Ovary (tissue), 3 donors: Measurements from ENCODE around the gene CFAP299.

ENCODE experiments used
- CTCF ChIP-seq, 3 donors: fragments of 450-650 bp in 2 of 3; fragments of 200-600 bp in 1 of 3; IDR thresholded peaks; one replicate each; pipeline versions ENCODE4 v1.5.1 to v1.8.0; 2016 to 2022; ENCODE audit warnings: antibody characterized with exemption in 3 of 3, mild to moderate bottlenecking in 1 of 3
- EP300 ChIP-seq: sonication (generic); formaldehyde crosslinking; IDR thresholded peaks from one replicate; pipeline ENCODE4 v1.6.1; 2017; ENCODE audit warnings: antibody characterized with exemption
- POLR2A ChIP-seq: fragments of 450-650 bp; IDR thresholded peaks from one replicate; pipeline ENCODE4 v1.6.1; 2017; ENCODE audit warnings: antibody characterized with exemption, mild to moderate bottlenecking, moderate library complexity
- donor health status: DM: no; HTN: no; CAD: no.

- TF ChIP-seq POLR2A (no peak), CTCF (IDR thresholded peaks at IDR 0.05) (no peak), EP300 (no peak)
These were observed 46.7 kb downstream of the CFAP299 start for GRCh38 chr4:80382090-80382832.
